HG03066 (cell line): ENCODE data around the gene CFAP99.
A peak's percentile ranks its signal among the peaks of the same experiment; 100 is the strongest.

Experiments
- ATAC-seq: cut with Tn5 transposase; IDR thresholded peaks from one replicate; pipeline ENCODE4 v1.9.1; 2021; ENCODE audit warnings: low read depth; ENCODE audit not compliant: unreplicated experiment

CFAP99 gene

DNA sequence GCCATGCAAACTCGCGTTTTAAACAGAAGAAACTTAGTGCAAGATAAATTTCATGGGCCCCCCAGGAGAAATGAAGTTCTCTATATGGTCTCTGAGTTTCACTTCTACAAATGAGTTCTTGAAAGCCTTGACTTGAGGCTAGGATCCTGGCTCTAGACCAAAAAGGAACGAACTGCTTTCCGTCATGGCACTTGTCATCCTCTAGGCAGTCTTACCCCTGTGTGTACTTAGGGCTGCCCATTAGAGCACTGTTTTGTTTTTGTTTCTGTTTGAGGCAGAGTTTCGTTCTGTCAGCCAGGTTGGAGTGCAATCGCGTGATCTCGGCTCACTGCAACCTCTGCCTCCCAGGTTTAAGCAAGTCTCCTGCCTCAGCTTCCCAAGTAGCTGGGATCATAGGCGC lies 79.2 kb downstream of the CFAP99 start:
- peak; percentile 95 for ATAC-seq

DNA sequence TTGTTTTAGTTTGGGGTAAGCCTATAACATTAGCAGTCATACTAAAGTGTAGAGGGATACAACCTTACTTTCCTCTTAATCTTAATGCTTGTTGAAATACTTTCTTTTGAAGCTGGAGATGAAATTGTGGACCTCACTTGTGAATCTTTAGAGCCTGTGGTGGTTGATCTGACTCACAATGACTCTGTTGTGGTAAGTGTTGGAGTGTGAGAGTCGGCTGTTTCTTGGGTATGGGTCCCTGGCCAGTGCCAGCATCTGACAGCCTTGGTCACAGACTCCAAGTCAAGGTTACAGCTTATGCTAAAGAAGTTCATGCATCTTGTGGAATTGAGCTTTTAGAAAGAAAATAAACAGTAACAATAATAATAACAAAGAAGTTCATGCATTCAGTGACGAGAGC lies 81.8 kb downstream of the CFAP99 start:
- ATAC-seq, result no peak

DNA sequence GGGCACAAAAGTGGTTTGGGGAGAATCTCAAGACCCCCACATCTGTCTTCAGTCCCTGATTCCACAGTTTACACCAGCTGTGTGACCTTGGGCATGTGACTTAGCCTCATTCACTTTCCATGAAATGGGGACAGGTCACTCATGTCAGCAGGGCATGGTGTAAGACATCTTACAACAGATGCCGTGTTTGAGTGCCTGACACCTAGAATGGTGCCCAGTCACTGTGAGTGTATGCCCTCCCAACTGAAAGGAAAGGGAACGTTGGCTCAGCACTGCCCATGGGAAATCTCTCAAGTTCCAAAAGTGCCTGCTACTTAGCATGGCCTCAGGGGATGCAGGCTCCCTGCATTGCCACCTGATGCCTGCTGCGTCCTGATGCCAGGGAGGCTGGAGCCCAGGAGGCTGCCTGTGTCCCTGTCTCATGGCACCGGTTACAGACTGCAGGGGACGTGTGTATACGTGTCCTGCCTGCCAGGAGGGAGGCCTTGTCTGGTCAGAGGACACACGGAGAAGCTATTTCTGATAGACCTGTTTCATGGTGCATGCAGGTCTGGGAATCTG lies 82.4 kb downstream of the CFAP99 start:
- ATAC-seq, result no peak

DNA sequence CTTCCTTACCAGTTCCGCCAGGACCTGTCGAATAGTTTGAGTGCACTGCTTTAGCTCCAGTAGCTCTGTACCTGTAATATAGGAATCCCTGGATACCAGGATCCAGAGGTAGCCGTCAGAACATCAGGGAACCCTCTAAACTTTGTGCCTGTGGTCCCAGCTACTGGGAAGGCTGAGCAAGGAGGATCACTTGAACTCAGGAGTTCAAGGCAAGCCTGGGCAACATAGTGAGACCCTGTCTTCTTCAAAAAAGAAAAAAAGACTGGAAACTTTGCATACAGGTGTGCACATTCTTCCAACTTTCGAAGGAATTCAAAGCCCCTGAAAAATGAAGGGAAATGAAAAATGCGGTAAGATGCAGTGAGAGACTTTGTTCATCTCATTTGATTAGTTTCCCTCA lies 85.1 kb downstream of the CFAP99 start:
- no peak for ATAC-seq

DNA sequence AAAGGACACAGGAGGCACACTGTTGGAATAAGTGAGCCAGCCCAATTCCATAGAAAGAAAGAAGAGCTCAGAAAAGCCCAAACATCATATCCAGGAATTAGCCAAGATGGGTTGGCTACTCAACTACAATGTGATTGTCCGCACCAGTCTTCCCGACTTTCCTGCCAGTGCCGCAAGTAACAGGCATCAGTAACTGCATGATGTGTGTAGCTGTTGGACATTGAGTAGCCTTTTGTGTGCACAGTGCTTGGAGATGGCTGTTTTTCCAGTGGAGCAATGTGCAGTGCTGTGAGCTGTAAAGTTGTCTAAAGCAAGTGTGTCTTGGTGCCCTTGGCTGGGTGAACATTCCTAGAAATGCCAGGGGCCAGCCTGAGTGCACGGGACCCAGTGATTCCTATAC lies 88.5 kb downstream of the CFAP99 start:
- no peak for ATAC-seq

DNA sequence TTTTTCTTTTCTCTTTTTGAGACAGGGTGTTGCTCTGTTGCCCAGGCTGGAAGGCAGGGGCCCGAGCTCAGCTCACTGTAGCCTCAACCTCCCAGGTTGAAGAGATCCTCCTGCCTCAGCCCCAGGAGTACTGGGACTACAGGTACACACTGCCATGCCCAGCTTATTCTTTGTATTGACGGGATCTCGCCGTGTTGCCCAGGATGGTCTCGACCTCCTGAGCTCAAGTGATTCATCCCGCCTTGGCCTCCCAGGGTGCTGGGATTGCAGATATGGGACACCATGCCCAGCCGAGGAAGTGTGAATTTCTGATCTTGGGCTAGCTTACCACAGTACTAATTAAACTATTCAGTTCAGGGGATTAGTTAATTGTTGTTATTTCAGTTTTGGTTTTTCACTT lies 89.1 kb downstream of the CFAP99 start:
- no peak for ATAC-seq

DNA sequence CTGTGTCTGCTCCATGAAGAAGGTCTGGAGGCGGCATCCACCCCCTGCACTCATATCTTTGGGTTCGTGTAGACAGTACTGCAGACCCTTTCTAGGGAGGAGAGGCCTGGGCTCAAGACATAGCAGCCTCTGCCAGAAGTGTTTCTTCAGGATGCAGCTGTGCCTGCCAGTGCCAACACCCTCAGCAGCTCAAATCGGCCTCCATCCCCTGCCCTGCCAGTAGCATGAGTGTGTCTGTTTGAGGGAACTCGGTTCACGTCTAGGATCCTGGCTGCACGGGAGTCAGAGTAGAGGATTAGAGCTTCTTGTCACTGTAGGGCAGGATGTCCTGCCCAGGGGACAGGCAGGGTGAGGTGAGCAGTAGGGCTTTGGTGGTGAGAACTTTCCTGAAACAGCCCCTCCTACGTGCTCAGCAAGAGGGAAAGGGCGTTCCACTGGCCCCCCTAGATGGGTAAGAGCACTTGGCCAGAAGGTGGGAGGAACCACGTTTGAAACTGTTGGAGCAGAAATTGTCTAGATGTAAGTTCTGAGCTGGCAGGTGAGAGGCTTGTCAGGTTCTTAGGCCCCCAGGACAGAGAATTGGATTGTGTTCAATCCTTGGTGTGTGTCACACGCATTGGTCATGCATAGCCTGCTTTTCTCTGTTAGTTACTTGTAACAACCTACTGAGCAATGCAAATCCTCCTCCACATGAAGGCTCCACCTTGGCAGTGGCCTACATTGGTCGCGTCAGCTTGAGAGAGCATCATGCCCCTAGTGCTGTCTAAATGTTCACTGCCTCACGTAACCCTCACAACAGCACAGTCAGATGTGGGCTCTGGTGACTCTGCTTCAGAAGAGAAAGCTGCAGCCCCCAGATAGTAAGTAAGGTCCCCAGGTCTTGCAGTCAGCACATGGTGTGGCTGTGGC lies 91.8 kb downstream of the CFAP99 start:
- no peak for ATAC-seq

DNA sequence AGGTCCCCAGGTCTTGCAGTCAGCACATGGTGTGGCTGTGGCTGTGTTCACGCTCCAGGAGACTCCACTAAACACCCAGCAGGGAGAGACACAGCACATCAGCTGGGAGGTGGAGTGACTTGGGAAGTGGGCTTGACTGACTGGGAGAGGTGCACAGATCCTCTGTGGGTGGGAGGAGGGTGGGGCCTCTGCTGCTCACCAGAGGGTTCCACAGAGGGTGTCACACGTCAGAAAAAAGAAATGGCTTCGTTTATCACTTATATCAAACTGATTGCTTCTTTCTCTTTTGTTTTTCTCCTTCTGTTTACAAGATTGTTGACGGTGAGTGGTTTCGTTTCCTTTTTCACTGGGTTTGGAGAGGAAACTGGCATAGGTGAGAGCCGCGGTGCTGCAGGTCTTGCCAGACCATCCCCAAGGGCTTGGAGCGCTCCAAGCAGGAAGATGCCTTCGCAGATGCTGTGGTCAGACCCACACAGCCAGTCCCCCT lies 92.9 kb downstream of the CFAP99 start:
- no peak for ATAC-seq
